ENCODE data around the gene TBC1D22A. TPM values are rescaled to one million over a fixed set of nuclear protein-coding genes. Genes with fewer than 3 reads are reported as not detected.

TBC1D22A gene
- total RNA-seq, 6 experiments from 2014 or later = 20.4 to 24.1 (median 22.2) TPM

GRCh38 chr22:46957521-46957920 lies 195.1 kb downstream of the TBC1D22A start:
- no peak for DNase-seq
- H3K4me3 Mint-ChIP-seq = no peak overlapping the region
- H3K27ac Mint-ChIP-seq = no peak overlapping the region
- no peaks in the 10 kb centered on the region for H3K9me3 Mint-ChIP-seq
- TF ChIP-seq, protein P1, sequence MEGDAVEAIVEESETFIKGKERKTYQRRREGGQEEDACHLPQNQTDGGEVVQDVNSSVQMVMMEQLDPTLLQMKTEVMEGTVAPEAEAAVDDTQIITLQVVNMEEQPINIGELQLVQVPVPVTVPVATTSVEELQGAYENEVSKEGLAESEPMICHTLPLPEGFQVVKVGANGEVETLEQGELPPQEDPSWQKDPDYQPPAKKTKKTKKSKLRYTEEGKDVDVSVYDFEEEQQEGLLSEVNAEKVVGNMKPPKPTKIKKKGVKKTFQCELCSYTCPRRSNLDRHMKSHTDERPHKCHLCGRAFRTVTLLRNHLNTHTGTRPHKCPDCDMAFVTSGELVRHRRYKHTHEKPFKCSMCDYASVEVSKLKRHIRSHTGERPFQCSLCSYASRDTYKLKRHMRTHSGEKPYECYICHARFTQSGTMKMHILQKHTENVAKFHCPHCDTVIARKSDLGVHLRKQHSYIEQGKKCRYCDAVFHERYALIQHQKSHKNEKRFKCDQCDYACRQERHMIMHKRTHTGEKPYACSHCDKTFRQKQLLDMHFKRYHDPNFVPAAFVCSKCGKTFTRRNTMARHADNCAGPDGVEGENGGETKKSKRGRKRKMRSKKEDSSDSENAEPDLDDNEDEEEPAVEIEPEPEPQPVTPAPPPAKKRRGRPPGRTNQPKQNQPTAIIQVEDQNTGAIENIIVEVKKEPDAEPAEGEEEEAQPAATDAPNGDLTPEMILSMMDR (IDR thresholded peaks at IDR 0.05) = no peak
- H3K27me3 Mint-ChIP-seq (ENCODE audit: insufficient read depth) = no peaks in the 10 kb centered on the region
- no peaks in the 10 kb centered on the region for H3K4me1 Mint-ChIP-seq (ENCODE audit: low read depth)
- no peaks in the 10 kb centered on the region for H3K36me3 Mint-ChIP-seq (ENCODE audit: low read depth)

DNA sequence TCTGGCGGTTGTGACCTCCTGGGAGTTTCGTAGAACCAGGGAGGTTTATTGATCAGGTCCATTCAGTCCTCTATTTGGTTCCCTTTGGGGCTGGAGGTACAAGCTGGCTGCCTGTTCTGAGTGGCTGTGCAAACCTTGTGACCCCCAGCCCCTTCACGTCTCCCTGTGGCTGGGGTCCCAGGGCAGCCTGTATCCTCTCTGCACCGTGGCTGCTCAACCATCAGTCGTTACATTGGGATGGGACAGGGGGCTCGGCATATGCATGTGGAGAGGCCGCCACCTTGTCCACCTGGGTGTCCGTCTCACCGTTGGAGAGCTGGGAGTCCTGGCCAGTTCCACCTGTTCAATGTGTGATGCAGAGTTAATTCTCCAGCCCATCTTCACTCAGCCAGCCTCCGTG lies 195.7 kb downstream of the TBC1D22A start:
- no peak for DNase-seq
- Mint-ChIP-seq H3K36me3 (ENCODE audit: low read depth) (no peaks in the 10 kb centered on the region), H3K27me3 (ENCODE audit: insufficient read depth) (no peaks in the 10 kb centered on the region), H3K4me3 (no peak overlapping the region), H3K4me1 (ENCODE audit: low read depth) (no peaks in the 10 kb centered on the region), H3K9me3 (no peaks in the 10 kb centered on the region), H3K27ac (no peak overlapping the region)
- TF ChIP-seq, protein P1 (IDR thresholded peaks at IDR 0.05) = no peak

DNA sequence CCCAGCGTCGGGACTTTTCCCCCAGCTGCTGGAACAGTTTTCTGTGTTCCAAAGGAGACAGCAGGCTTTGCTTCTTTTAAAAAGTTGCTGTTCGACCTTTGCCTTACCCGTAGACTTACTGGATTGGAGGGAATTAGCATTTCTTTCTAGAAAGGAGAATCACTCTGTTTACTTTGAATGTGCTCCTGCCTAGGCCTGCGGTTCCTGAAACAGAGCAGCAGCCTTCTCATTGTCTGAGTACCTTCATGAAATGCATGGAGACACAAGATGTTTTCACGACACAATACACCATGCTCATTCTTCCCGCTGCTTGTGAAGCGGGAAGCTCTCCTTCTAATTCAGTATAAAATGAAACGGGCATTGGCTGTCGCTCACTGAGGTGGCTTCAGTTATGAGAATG lies 196.2 kb downstream of the TBC1D22A start:
- Mint-ChIP-seq H3K27ac (no peak overlapping the region), H3K4me1 (ENCODE audit: low read depth) (no peaks in the 10 kb centered on the region), H3K4me3 (no peak overlapping the region), H3K27me3 (ENCODE audit: insufficient read depth) (no peaks in the 10 kb centered on the region), H3K9me3 (no peaks in the 10 kb centered on the region), H3K36me3 (ENCODE audit: low read depth) (no peaks in the 10 kb centered on the region)
- DNase-seq = no peak
- TF ChIP-seq, protein P1 (IDR thresholded peaks at IDR 0.05) = no peak

GRCh38 chr22:46959369-46959768 lies 196.9 kb downstream of the TBC1D22A start:
- H3K27me3 Mint-ChIP-seq (ENCODE audit: insufficient read depth) = no peaks in the 10 kb centered on the region
- DNase-seq = no peak
- TF ChIP-seq, protein P1 (IDR thresholded peaks at IDR 0.05) = no peak
- no peaks in the 10 kb centered on the region for H3K9me3 Mint-ChIP-seq
- H3K4me1 Mint-ChIP-seq (ENCODE audit: low read depth) = no peaks in the 10 kb centered on the region
- H3K4me3 Mint-ChIP-seq = no peak overlapping the region
- H3K27ac Mint-ChIP-seq = no peak overlapping the region
- H3K36me3 Mint-ChIP-seq (ENCODE audit: low read depth) = no peaks in the 10 kb centered on the region

GRCh38 chr22:46961591-46962295 lies 199.3 kb downstream of the TBC1D22A start:
- no peaks in the 10 kb centered on the region for H3K27me3 Mint-ChIP-seq (ENCODE audit: insufficient read depth)
- H3K4me1 Mint-ChIP-seq (ENCODE audit: low read depth) = peaks cover 5% of the 10 kb centered on the region; the same call in 1 of the 2 replicates
- H3K4me3 Mint-ChIP-seq = no peak overlapping the region
- peaks cover 4% of the 10 kb centered on the region; the same call in 1 of the 2 replicates for H3K36me3 Mint-ChIP-seq (ENCODE audit: low read depth)
- DNase-seq = no peak
- TF ChIP-seq, protein P1 (IDR thresholded peaks at IDR 0.05) = no peak
- no peaks in the 10 kb centered on the region for H3K9me3 Mint-ChIP-seq
- H3K27ac Mint-ChIP-seq = no peak overlapping the region

Measured in HFFc6 (cell line).